Inferior parietal cortex (tissue), 1 donor: ENCODE results near the gene THOC5.

ENCODE experiments used
- DNase-seq: peaks from one replicate; pipeline ENCODE4 v3.0.0-alpha.2; 2016; ENCODE audit errors: extremely low spot score

Gene THOC5

GRCh38 chr22:29476116-29476515 is 77.4 kb downstream of the THOC5 start:
- no peak for DNase-seq

- DNase-seq, result no peak
These were observed 78.0 kb downstream of the THOC5 start for GRCh38 chr22:29475550-29475949.

- no peak for DNase-seq
These were observed 80.6 kb downstream of the THOC5 start for GRCh38 chr22:29473001-29473400.

GRCh38 chr22:29470159-29470855 is 83.2 kb downstream of the THOC5 start:
- peak; percentile 60 for DNase-seq

- no peak for DNase-seq
These were observed 83.8 kb downstream of the THOC5 start for GRCh38 chr22:29469755-29470154.

- no peak for DNase-seq
These were observed 89.0 kb downstream of the THOC5 start for GRCh38 chr22:29464581-29464980.

GRCh38 chr22:29463629-29464028 is 89.9 kb downstream of the THOC5 start:
- no peak for DNase-seq

- no peak for DNase-seq
These were observed 92.3 kb downstream of the THOC5 start for GRCh38 chr22:29461263-29461662.

- no peak for DNase-seq
These were observed 93.8 kb downstream of the THOC5 start for GRCh38 chr22:29459773-29460172.

- DNase-seq, result no peak
These were observed 95.0 kb downstream of the THOC5 start for GRCh38 chr22:29458551-29458950.

- peak; percentile 36 for DNase-seq
These were observed 95.8 kb downstream of the THOC5 start for GRCh38 chr22:29457730-29458129.

- no peak for DNase-seq
These were observed 97.3 kb downstream of the THOC5 start for GRCh38 chr22:29456211-29456671.
